HCT116 (cell line): ENCODE measurements around the gene PHLDB3.
A peak's percentile ranks its signal among the peaks of the same experiment; 100 is the strongest.

Experiments used
- CEBPB ChIP-seq: IDR thresholded peaks from 2 replicates; pipeline ENCODE4 v1.6.1; 2012; ENCODE audit warnings: low read depth
- ELF1 ChIP-seq: IDR thresholded peaks from 2 replicates; pipeline ENCODE4 v1.6.1; 2012; ENCODE audit warnings: low read depth, borderline replicate concordance
- EZH2 ChIP-seq: fragments of 200-600 bp; sonication (generic); IDR thresholded peaks from 2 replicates; pipeline ENCODE4 v1.6.1; 2017; ENCODE audit warnings: antibody characterized with exemption, mixed run types
- EZH2phosphoT487 ChIP-seq: fragments of 200-600 bp; IDR thresholded peaks from 2 replicates; pipeline ENCODE4 v1.6.1; 2018; ENCODE audit warnings: antibody characterized with exemption, borderline replicate concordance
- JUND ChIP-seq: IDR thresholded peaks from 2 replicates; pipeline ENCODE4 v1.6.1; 2012
- POLR2A ChIP-seq: IDR thresholded peaks from 2 replicates; pipeline ENCODE4 v1.7.0; 2011; ENCODE audit warnings: borderline replicate concordance; ENCODE audit not compliant: insufficient read depth, insufficient read length; ENCODE audit errors: extremely low read depth
- POLR2AphosphoS5 ChIP-seq: IDR thresholded peaks from 2 replicates; pipeline ENCODE4 v1.6.1; 2011; ENCODE audit warnings: mild to moderate bottlenecking, low read depth, low read length, moderate library complexity
- RAD21 ChIP-seq: IDR thresholded peaks from 2 replicates; pipeline ENCODE4 v1.6.1; 2012; ENCODE audit warnings: low read depth, mild to moderate bottlenecking
- REST ChIP-seq: IDR thresholded peaks from 2 replicates; pipeline ENCODE4 v1.6.1; 2012; ENCODE audit warnings: low read depth
- SP1 ChIP-seq: IDR thresholded peaks from 2 replicates; pipeline ENCODE4 v1.6.1; 2012; ENCODE audit warnings: low read depth
- TCF7L2 ChIP-seq: IDR thresholded peaks from 2 replicates; pipeline ENCODE4 v1.7.0; 2011; ENCODE audit warnings: borderline replicate concordance, inconsistent platforms; ENCODE audit not compliant: insufficient read depth, insufficient read length; ENCODE audit errors: extremely low read depth
- YY1 ChIP-seq: IDR thresholded peaks from 2 replicates; pipeline ENCODE4 v1.6.1; 2011; ENCODE audit warnings: low read length, low read depth, moderate library complexity, mild to moderate bottlenecking; ENCODE audit not compliant: insufficient replicate concordance; ENCODE audit errors: extremely low read depth
- TF ChIP-seq, protein P1 (sequence below), 3 experiments: fragments of 200-600 bp in 1 of 3; sonication (generic) in 1 of 3; IDR thresholded peaks in 2 of 3; conservative IDR thresholded peaks in 1 of 3; 2 replicates each; pipeline ENCODE4 v1.5.1; 2012 to 2017; ENCODE audit warnings: low read depth in 2 of 3, low read length in 2 of 3, antibody characterized with exemption in 1 of 3, borderline replicate concordance in 1 of 3, control low read depth in 1 of 3, mild to moderate bottlenecking in 1 of 3, mixed read lengths in 1 of 3, mixed run types in 1 of 3, moderate library complexity in 1 of 3; ENCODE audit not compliant: insufficient read depth in 1 of 3
- TF ChIP-seq, protein P2 (sequence below): IDR thresholded peaks from 2 replicates; pipeline ENCODE4 v1.6.1; 2012

DNA sequence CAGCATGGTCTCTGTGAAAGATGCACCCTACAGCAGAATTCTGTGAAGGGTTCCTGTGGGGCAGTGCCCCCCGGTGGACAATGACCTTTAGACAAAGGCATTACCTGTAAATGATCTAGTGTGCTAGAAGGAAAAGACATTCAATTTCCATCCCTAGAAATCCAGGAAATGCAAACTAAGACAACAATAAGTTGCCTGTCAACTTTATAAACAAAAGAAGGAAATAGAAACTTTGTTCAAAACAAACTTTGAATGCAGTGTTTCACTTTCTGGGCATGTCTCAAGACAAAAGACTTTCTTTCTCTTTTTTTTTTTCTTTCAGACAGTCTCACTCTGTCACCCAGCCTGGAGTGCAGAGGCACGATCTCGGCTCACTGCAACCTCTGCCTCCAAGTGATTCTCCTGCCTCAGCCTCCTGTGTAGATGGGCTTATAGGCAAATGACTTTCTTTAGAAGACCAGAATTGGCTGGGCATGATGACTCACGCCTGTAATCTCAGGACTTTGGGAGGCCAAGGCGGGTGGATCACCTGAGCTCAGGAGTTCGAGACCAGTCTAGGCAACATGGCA is 74.3 kb downstream of the PHLDB3 start:
- no peak for TF ChIP-seq EZH2
- no peak for TF ChIP-seq SP1
- no peak for TF ChIP-seq TCF7L2
- TF ChIP-seq POLR2A: no peak
- TF ChIP-seq YY1: no peak
- TF ChIP-seq, protein P1, sequence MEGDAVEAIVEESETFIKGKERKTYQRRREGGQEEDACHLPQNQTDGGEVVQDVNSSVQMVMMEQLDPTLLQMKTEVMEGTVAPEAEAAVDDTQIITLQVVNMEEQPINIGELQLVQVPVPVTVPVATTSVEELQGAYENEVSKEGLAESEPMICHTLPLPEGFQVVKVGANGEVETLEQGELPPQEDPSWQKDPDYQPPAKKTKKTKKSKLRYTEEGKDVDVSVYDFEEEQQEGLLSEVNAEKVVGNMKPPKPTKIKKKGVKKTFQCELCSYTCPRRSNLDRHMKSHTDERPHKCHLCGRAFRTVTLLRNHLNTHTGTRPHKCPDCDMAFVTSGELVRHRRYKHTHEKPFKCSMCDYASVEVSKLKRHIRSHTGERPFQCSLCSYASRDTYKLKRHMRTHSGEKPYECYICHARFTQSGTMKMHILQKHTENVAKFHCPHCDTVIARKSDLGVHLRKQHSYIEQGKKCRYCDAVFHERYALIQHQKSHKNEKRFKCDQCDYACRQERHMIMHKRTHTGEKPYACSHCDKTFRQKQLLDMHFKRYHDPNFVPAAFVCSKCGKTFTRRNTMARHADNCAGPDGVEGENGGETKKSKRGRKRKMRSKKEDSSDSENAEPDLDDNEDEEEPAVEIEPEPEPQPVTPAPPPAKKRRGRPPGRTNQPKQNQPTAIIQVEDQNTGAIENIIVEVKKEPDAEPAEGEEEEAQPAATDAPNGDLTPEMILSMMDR (IDR thresholded peaks at IDR 0.05 in 2 of 3, conservative IDR thresholded peaks at IDR 0.05 in 1 of 3; ENCODE audit: borderline replicate concordance in 1 of 3, insufficient read depth in 1 of 3, low read depth in 2 of 3, low read length in 2 of 3): peak; percentile 11 to 43 (median 28); a peak in 3 of 6 replicates
- no peak for TF ChIP-seq POLR2AphosphoS5
- TF ChIP-seq ELF1: no peak
- TF ChIP-seq, protein P2, sequence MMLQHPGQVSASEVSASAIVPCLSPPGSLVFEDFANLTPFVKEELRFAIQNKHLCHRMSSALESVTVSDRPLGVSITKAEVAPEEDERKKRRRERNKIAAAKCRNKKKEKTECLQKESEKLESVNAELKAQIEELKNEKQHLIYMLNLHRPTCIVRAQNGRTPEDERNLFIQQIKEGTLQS: no peak
- TF ChIP-seq EZH2phosphoT487: no peak
- no peak for TF ChIP-seq CEBPB
- no peak for TF ChIP-seq JUND
- TF ChIP-seq REST: no peak
- TF ChIP-seq RAD21: peak; percentile 19; the same call in 1 of the 2 replicates
